GM12878 (cell line): ENCODE results near the gene NEMP2. TPM values are rescaled to one million over a fixed set of nuclear protein-coding genes. Genes with fewer than 3 reads are reported as not detected.

ENCODE experiments used
- ATAC-seq: fragments of 200-7000 bp; cut with Tn5 transposase; 3 replicates; pipeline ENCODE4 v1.9.1; 2020; ENCODE audit warnings: mild to moderate bottlenecking, moderate library complexity
- BruUV-seq: library from RNA; stranded (reverse); fragments of 400-500 nt; replicated peaks from 2 replicates; lab custom pipeline; 2021; lab: Mats Ljungman, UMichigan
- CTCF ChIA-PET: fragments of 300-600 bp; sonication (Branson Sonifier 250); formaldehyde crosslinking; extraction: SDS; loops from one replicate; lab custom pipeline; 2021; ENCODE audit warnings: inconsistent platforms; lab: Yijun Ruan, JAX
- POLR2A ChIA-PET: fragments of 350-600 bp; formaldehyde crosslinking; extraction: SDS; loops from one replicate; lab custom pipeline; 2021; ENCODE audit warnings: inconsistent platforms; lab: Charles Lee
- RAD21 ChIA-PET: fragments of 300-600 bp; sonication (Branson Sonifier 250); formaldehyde crosslinking; loops from one replicate; lab custom pipeline; 2023; ENCODE audit warnings: antibody characterized with exemption; ENCODE audit not compliant: unreplicated experiment; lab: Charles Lee
- SMC1A ChIA-PET: fragments of 300-600 bp; sonication (Branson Sonifier 250); formaldehyde crosslinking; loops from one replicate; lab custom pipeline; 2023; ENCODE audit not compliant: unreplicated experiment, uncharacterized antibody; lab: Charles Lee
- DNase-seq: peaks from one replicate; pipeline ENCODE4 v3.0.0-alpha.2; 2011; ENCODE audit warnings: low read depth, low spot score
- FAIRE-seq: peaks from 3 replicates; lab custom pipeline; 2011; peaks lifted over from hg19 to GRCh38; lab: Jason Lieb, UNC
- H2AFZ ChIP-seq: 2 replicates; pipeline ENCODE4 v1.6.0; 2011; ENCODE audit warnings: low read depth, low read length, control low read depth; ENCODE audit not compliant: control insufficient read depth
- H3K27ac ChIP-seq: 2 replicates; pipeline ENCODE4 v1.5.1; 2011; ENCODE audit warnings: control low read depth; ENCODE audit not compliant: control insufficient read depth, insufficient read depth
- H3K27me3 ChIP-seq, 2 experiments: replicated peaks in 1 of 2; 2 replicates each; pipeline versions ENCODE4 v1.6.0 to v1.6.1; 2011; ENCODE audit warnings: low read length in 1 of 2; ENCODE audit not compliant: control insufficient read depth in 2 of 2, insufficient read depth in 2 of 2
- H3K36me3 ChIP-seq, 2 experiments: 2 replicates each; pipeline ENCODE4 v1.5.1; 2011; ENCODE audit warnings: low read length in 1 of 2; ENCODE audit not compliant: control insufficient read depth in 2 of 2, insufficient read depth in 2 of 2
- H3K4me1 ChIP-seq: 2 replicates; pipeline ENCODE4 v1.6.1; 2011; ENCODE audit warnings: mild to moderate bottlenecking, low read length, moderate library complexity, mixed read lengths; ENCODE audit not compliant: control insufficient read depth, insufficient read depth
- H3K4me2 ChIP-seq: 2 replicates; pipeline ENCODE4 v1.6.0; 2011; ENCODE audit warnings: control low read depth; ENCODE audit not compliant: control insufficient read depth, insufficient read depth
- H3K4me3 ChIP-seq: fragments of 200-600 bp; sonication (generic); 2 replicates; pipeline ENCODE4 v1.5.1; 2016
- H3K79me2 ChIP-seq: 2 replicates; pipeline ENCODE4 v1.6.0; 2011; ENCODE audit warnings: low read length; ENCODE audit not compliant: control insufficient read depth, insufficient read depth
- H3K9ac ChIP-seq: 2 replicates; pipeline ENCODE4 v1.8.0; 2011; ENCODE audit warnings: low read length, control low read depth, mixed read lengths; ENCODE audit not compliant: control insufficient read depth, insufficient read depth
- H3K9me3 ChIP-seq: replicated peaks from 3 replicates; pipeline ENCODE4 v1.5.1; 2011; ENCODE audit warnings: mild to moderate bottlenecking, low read length; ENCODE audit not compliant: control insufficient read depth, insufficient read depth
- H4K20me1 ChIP-seq: 2 replicates; pipeline ENCODE4 v1.6.0; 2011; ENCODE audit not compliant: control insufficient read depth, insufficient read depth
- BMI1 ChIP-seq: fragments of 450-650 bp; IDR thresholded peaks from 2 replicates; pipeline ENCODE4 v1.6.1; 2016; ENCODE audit warnings: mild to moderate bottlenecking, moderate library complexity, borderline replicate concordance
- CBX5 ChIP-seq: sonication (generic); IDR thresholded peaks from 2 replicates; pipeline ENCODE4 v1.6.1; 2016; ENCODE audit warnings: low read depth, moderate library complexity, mild to moderate bottlenecking, inconsistent platforms
- JUNB ChIP-seq: IDR thresholded peaks from 2 replicates; pipeline ENCODE4 v1.6.1; 2016; ENCODE audit warnings: antibody characterized with exemption, mild to moderate bottlenecking
- NR2C2 ChIP-seq: IDR thresholded peaks from 2 replicates; pipeline ENCODE4 v1.6.1; 2011; ENCODE audit warnings: borderline replicate concordance, low read depth; ENCODE audit not compliant: control insufficient read depth, insufficient read length
- PAX5 ChIP-seq: IDR thresholded peaks from 2 replicates; pipeline ENCODE4 v1.6.1; 2011; ENCODE audit warnings: low read depth, low read length, borderline replicate concordance
- POU2F2 ChIP-seq: IDR thresholded peaks from 3 replicates; pipeline ENCODE4 v1.6.1; 2011; ENCODE audit warnings: low read depth, mild to moderate bottlenecking, low read length, borderline replicate concordance
- RCOR1 ChIP-seq: conservative IDR thresholded peaks from 2 replicates; pipeline ENCODE4 v1.6.1; 2012; ENCODE audit warnings: low read depth, low read length, improper control_type of control experiment
- SIX5 ChIP-seq: IDR thresholded peaks from 2 replicates; pipeline ENCODE4 v1.6.1; 2011; ENCODE audit warnings: mild to moderate bottlenecking, low read depth, low read length, moderate library complexity; ENCODE audit not compliant: severe bottlenecking
- STAT1 ChIP-seq: fragments of 450-650 bp; conservative IDR thresholded peaks from 2 replicates; pipeline ENCODE4 v1.6.1; 2014; ENCODE audit warnings: antibody characterized with exemption, mild to moderate bottlenecking
- TCF7 ChIP-seq: IDR thresholded peaks from 2 replicates; pipeline ENCODE4 v1.6.1; 2014; ENCODE audit warnings: antibody characterized with exemption, borderline replicate concordance
- WGBS: methylation state at CpG from one replicate; pipeline ENCODE4 v1.1.6; 2016; ENCODE audit warnings: low lambda C conversion rate; ENCODE audit not compliant: insufficient replicate concordance, insufficient coverage; ENCODE audit errors: missing lambda C conversion rate; 5-methylcytosine and 5-hydroxymethylcytosine counted together
- in situ Hi-C: fragments of 300-500 bp; cut with MboI; formaldehyde crosslinking; loops from 9 replicates; pipeline ENCODE4 v1.14.3; 2018; ENCODE audit warnings: mixed read lengths
- intact Hi-C: fragments of 100-400 bp; cut with micrococcal nuclease; formaldehyde crosslinking; loops from one replicate; pipeline ENCODE4 v1.14.2; 2022; ENCODE audit not compliant: unreplicated experiment
- polyA plus RNA-seq, 11 experiments: library from polyadenylated mRNA; depleted of rRNA in 4 of 11; unstranded in 6 of 11; stranded (reverse) in 5 of 11; fragments of >200 nt; fragmentation: Nextera tagmentation in 4 of 11; fragmentation: Illumina TruSeq in 1 of 11; extraction: Ambion mirVana in 4 of 11; extraction: Trizol in 1 of 11; gene quantifications; 1 replicate in 1 of 11; 2 replicates in 10 of 11; pipeline versions ENCODE4 v1.2.1 to v1.2.3, GENCODE V29; 2011 to 2016; ENCODE audit warnings: inconsistent platforms in 2 of 11, missing spikeins in 2 of 11, low read depth in 1 of 11
- total RNA-seq, 4 experiments: library from RNA; depleted of rRNA in 3 of 4; stranded (reverse); fragments of >200 nt in 3 of 4; fragmentation: Illumina TruSeq in 1 of 4; extraction: Trizol in 1 of 4; gene quantifications; 2 replicates each; pipeline versions ENCODE4 v1.2.1 to v1.2.3, GENCODE V29; 2013 to 2021
- TF ChIP-seq, protein P1 (sequence below): fragments of 450-650 bp; IDR thresholded peaks from 2 replicates; pipeline ENCODE4 v1.6.1; 2016; ENCODE audit warnings: mild to moderate bottlenecking

Gene NEMP2
- total and polyA plus RNA-seq, 10 of the 15 experiments (the other 5 are each of a cell fraction or from before 2014, with no cell fraction given) = 2.3 to 14.0 (median 8.1) TPM

DNA sequence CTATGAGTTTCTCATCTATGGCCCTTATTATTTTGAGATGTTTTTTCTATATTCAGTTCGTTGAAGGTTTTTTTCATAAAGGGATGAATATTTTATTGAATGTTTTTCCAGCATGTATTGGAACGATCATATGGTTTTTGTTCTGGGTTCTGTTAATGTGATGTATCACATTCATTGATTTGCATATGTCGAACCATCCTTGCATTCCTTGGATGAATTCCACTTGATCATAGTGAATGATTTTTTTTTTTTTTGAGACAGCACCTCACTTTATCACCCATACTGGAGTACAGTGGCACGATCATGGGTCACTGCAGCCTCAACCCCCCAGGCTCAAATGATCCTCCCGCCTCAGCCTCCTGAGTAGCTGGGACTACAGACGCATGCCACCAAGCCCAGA is 5.5 kb upstream of the NEMP2 start:
- H4K20me1 ChIP-seq = no peaks in the 10 kb centered on the region
- no peak for DNase-seq
- no peak overlapping the region for H3K9ac ChIP-seq
- intact Hi-C loops = no loop called here
- no peak overlapping the region for H3K4me3 ChIP-seq
- no peak overlapping the region for H3K4me2 ChIP-seq
- H3K36me3 ChIP-seq = 0 out of 4 replicates have a peak, but pooled peaks cover 0 to 4% of the 10 kb centered on the region in 2 experiments
- CTCF ChIA-PET = interaction anchor here (0.8 to 3.1 kb wide), 3 partner anchors 9 to 32 kb away, joined by 3 to 11 read pairs (median 3); no protein-coding TSS in a partner anchor
- H3K4me1 ChIP-seq = peaks cover 4% of the 10 kb centered on the region
- no peak overlapping the region for H2AFZ ChIP-seq
- SMC1A ChIA-PET = interaction anchor here (1.3 kb wide), 1 partner anchor 43 kb away, joined by 5 read pairs; no protein-coding TSS in a partner anchor
- POLR2A ChIA-PET = no interaction called here
- in situ Hi-C loops = no loop called here
- no peak overlapping the region for H3K27ac ChIP-seq
- TF ChIP-seq CBX5 (0 out of 2 replicates have a peak, but pooled peaks have one; percentile 21), POU2F2 (peak; percentile 57; the same call in 1 of the 3 replicates), RCOR1 (no peak)
- peaks cover 17% of the 10 kb centered on the region for H3K9me3 ChIP-seq
- no TSS peak for BruUV-seq
- no peak for FAIRE-seq
- RAD21 ChIA-PET = no interaction called here
- 79% methylated on average over 5 of the region's 6 CpGs for WGBS
- no peak for ATAC-seq
- no peaks in the 10 kb centered on the region for H3K27me3 ChIP-seq
- H3K79me2 ChIP-seq = peaks cover 18% of the 10 kb centered on the region

DNA sequence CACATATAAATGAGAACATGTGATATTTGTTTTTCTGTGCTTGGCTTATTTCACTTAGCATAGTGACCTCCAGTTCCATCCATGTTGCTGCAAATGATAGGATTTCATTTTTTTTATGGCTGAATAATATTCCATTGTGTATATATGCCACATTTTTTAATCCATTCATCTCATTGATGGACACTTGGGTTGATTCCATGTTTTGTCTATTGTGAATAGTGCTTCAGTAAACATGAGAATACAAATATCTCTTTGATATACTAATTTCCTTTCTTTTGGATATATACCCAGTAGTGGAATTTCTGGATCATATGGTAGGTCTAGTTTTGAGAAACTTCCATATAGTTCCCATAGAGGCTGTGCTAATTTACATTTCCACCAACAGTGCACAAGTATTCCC is 3.7 kb upstream of the NEMP2 start:
- Histone ChIP-seq H3K4me2 (no peak overlapping the region), H3K9me3 (peaks cover 17% of the 10 kb centered on the region), H3K27me3 (no peaks in the 10 kb centered on the region), H4K20me1 (no peaks in the 10 kb centered on the region), H3K4me1 (peaks cover 4% of the 10 kb centered on the region), H3K27ac (no peak overlapping the region), H3K4me3 (no peak overlapping the region), H3K79me2 (peaks cover 35% of the 10 kb centered on the region), H3K36me3 (0 out of 4 replicates have a peak, but pooled peaks cover 0 to 4% of the 10 kb centered on the region in 2 experiments), H3K9ac (no peak overlapping the region), H2AFZ (no peak overlapping the region)
- POLR2A ChIA-PET = interaction anchor here (1.2 kb wide), 1 partner anchor 14 kb away, joined by 4 read pairs; no protein-coding TSS in a partner anchor
- no peak for FAIRE-seq
- DNase-seq = no peak
- RAD21 ChIA-PET = no interaction called here
- CTCF ChIA-PET = interaction anchor here (0.7 to 3.1 kb wide), 4 partner anchors 9 to 467 kb away, joined by 3 to 11 read pairs (median 5); no protein-coding TSS in a partner anchor
- intact Hi-C loops (no loop called here), in situ Hi-C loops (no loop called here)
- no TSS peak for BruUV-seq
- no peak for ATAC-seq
- SMC1A ChIA-PET = interaction anchor here (0.8 to 2.0 kb wide), 9 partner anchors 9 to 148 kb away, joined by 3 to 6 read pairs (median 3); no protein-coding TSS in a partner anchor
- no peak for TF ChIP-seq JUNB
- TF ChIP-seq BMI1 = 0 out of 2 replicates have a peak, but pooled peaks have one; percentile 1
- TF ChIP-seq TCF7 = no peak
- TF ChIP-seq NR2C2 = no peak
- no peak for TF ChIP-seq SIX5
- TF ChIP-seq STAT1 = no peak
- TF ChIP-seq PAX5 = no peak
- TF ChIP-seq, protein P1, sequence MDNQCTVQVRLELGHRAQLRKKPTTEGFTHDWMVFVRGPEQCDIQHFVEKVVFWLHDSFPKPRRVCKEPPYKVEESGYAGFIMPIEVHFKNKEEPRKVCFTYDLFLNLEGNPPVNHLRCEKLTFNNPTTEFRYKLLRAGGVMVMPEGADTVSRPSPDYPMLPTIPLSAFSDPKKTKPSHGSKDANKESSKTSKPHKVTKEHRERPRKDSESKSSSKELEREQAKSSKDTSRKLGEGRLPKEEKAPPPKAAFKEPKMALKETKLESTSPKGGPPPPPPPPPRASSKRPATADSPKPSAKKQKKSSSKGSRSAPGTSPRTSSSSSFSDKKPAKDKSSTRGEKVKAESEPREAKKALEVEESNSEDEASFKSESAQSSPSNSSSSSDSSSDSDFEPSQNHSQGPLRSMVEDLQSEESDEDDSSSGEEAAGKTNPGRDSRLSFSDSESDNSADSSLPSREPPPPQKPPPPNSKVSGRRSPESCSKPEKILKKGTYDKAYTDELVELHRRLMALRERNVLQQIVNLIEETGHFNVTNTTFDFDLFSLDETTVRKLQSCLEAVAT = no peak
